Prostate gland (tissue), 2 donors: ENCODE data around the gene ATP6AP1. TPM values are rescaled to one million over a fixed set of nuclear protein-coding genes. Genes with fewer than 3 reads are reported as not detected.
A peak's percentile ranks its signal among the peaks of the same experiment; 100 is the strongest.

Experiments
- DNase-seq: peaks from one replicate; pipeline ENCODE4 v3.0.0-alpha.2; 2019; ENCODE audit warnings: low spot score
- H3K27ac ChIP-seq, 2 donors: fragments of 200-600 bp; sonication (generic); 2 replicates each; pipeline ENCODE4 v1.5.1; 2017 to 2019
- H3K27me3 ChIP-seq: fragments of 200-600 bp; sonication (generic); replicated peaks from 2 replicates; pipeline ENCODE4 v1.5.1; 2019; ENCODE audit not compliant: insufficient read depth
- H3K36me3 ChIP-seq, 2 donors: fragments of 200-600 bp; sonication (generic); 1 replicate in 1 of 2; 2 replicates in 1 of 2; pipeline versions ENCODE4 v1.5.1 to v1.8.1; 2017 to 2019
- H3K4me1 ChIP-seq: fragments of 200-600 bp; sonication (generic); replicated peaks from 2 replicates; pipeline ENCODE4 v1.5.1; 2019
- H3K4me3 ChIP-seq, 2 donors: fragments of 200-600 bp; sonication (generic); 2 replicates each; pipeline ENCODE4 v1.5.1; 2017 to 2019
- H3K9me3 ChIP-seq: fragments of 200-600 bp; sonication (generic); 2 replicates; pipeline ENCODE4 v1.5.1; 2017
- POLR2A ChIP-seq: fragments of 450-650 bp; IDR thresholded peaks from one replicate; pipeline ENCODE4 v1.6.1; 2016; ENCODE audit warnings: antibody characterized with exemption, mild to moderate bottlenecking
- POLR2AphosphoS5 ChIP-seq: sonication (generic); formaldehyde crosslinking; IDR thresholded peaks from one replicate; pipeline ENCODE4 v1.6.1; 2017; ENCODE audit warnings: antibody characterized with exemption
- WGBS: methylation state at CpG from one replicate; pipeline ENCODE4 v1.1.5; 2018; 5-methylcytosine and 5-hydroxymethylcytosine counted together
- intact Hi-C: fragments of 100-400 bp; cut with DNase I; formaldehyde crosslinking; loops from one replicate; pipeline ENCODE4 v1.14.2; 2022
- total RNA-seq, 2 donors: library from RNA; depleted of rRNA; stranded (reverse); fragments of >200 nt; gene quantifications; one replicate each; pipeline ENCODE4 v1.1.0, GENCODE V29; 2016
- TF ChIP-seq, protein P1 (sequence below), 4 experiments: fragments of 200-600 bp in 2 of 4; fragments of 450-650 bp in 2 of 4; sonication (generic) in 2 of 4; IDR thresholded peaks; 1 replicate in 3 of 4; 2 replicates in 1 of 4; pipeline ENCODE4 v1.5.1; 2016 to 2019; ENCODE audit warnings: antibody characterized with exemption in 4 of 4, mild to moderate bottlenecking in 2 of 4, moderate library complexity in 2 of 4

ATP6AP1 gene
- total RNA-seq, 2 donors from 2014 or later = 110 to 149 TPM

DNA sequence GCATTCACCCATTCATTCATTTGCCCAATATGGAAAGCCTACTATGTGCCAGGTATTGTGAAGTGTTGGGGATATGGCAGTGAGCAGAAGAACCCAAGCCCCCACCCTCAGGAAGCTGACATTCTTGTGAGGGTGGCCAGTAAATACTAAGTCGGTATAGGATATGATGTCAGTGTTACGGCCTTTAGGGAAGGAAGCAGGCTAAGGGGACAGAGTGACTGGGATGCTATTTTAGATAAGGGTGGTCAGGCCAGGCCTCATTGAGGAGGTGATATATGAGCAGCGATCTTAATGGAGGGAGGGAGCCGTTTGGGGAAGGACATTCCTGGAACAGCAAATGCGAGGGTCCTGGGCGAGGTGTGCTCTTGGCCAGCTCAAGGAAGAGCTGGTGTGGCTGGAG lies 2.0 kb downstream of the ATP6AP1 start:
- H3K27me3 ChIP-seq = no peaks in the 10 kb centered on the region
- H3K27ac ChIP-seq = peak overlapping the region; percentile 31 to 39
- no peaks in the 10 kb centered on the region for H3K9me3 ChIP-seq
- no peaks in the 10 kb centered on the region for H3K4me1 ChIP-seq
- no peak overlapping the region for H3K4me3 ChIP-seq
- intact Hi-C loops = no loop called here
- H3K36me3 ChIP-seq = no peaks in the 10 kb centered on the region
- no peak for TF ChIP-seq POLR2AphosphoS5
- TF ChIP-seq, protein P1, sequence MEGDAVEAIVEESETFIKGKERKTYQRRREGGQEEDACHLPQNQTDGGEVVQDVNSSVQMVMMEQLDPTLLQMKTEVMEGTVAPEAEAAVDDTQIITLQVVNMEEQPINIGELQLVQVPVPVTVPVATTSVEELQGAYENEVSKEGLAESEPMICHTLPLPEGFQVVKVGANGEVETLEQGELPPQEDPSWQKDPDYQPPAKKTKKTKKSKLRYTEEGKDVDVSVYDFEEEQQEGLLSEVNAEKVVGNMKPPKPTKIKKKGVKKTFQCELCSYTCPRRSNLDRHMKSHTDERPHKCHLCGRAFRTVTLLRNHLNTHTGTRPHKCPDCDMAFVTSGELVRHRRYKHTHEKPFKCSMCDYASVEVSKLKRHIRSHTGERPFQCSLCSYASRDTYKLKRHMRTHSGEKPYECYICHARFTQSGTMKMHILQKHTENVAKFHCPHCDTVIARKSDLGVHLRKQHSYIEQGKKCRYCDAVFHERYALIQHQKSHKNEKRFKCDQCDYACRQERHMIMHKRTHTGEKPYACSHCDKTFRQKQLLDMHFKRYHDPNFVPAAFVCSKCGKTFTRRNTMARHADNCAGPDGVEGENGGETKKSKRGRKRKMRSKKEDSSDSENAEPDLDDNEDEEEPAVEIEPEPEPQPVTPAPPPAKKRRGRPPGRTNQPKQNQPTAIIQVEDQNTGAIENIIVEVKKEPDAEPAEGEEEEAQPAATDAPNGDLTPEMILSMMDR (IDR thresholded peaks at IDR 0.05) = no peak
- TF ChIP-seq POLR2A = no peak
- DNase-seq = no peak
- WGBS = 42% methylated on average over 6 of the region's 6 CpGs

DNA sequence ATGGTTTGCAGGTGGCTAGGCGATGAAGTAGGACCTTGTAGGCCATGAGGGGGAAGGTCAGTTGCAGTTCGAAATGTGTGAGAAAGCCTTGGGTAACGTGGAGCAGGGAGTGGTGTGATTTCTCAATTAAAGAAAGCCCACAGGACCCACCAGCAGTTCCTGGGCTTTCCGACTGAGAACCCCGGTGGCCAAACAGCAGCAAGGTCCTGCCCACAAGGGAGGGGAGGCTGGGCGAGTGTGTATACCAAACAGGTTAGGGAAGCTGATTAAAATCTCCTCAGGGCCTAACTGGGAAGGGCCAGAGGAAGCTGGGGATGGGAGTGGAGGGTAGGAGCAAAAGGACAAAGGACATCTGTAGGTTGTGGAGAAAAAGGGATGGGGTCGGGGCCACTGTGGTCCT lies 2.4 kb downstream of the ATP6AP1 start:
- Histone ChIP-seq H3K27ac (peak overlapping the region; percentile 31 to 39), H3K4me1 (no peaks in the 10 kb centered on the region)

DNA sequence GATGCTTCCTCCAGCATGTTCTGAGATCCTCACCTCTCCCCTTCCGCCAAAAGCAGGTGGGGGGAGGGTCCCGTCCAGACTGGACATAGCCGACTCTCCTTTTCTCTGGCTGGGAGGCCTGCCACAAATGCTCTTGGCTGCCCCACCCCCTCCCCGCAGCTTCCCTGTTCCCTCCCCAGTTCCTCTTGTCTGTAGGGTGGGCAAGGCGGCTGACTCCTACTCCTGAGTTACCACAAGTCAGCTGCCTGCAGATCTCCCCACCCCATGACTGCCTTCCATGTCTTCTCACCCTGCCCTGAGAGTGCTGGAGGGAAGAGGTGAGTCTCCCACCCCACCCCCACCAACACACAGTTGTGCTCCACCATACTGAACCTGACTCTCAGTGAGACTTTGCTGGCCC lies 2.9 kb downstream of the ATP6AP1 start:
- Histone ChIP-seq H3K27me3 (no peaks in the 10 kb centered on the region), H3K36me3 (no peaks in the 10 kb centered on the region), H3K4me1 (no peaks in the 10 kb centered on the region), H3K27ac (peak overlapping the region; percentile 31 to 39), H3K4me3 (no peak overlapping the region), H3K9me3 (no peaks in the 10 kb centered on the region)
- DNase-seq = no peak
- TF ChIP-seq POLR2AphosphoS5 = no peak
- TF ChIP-seq POLR2A = no peak
- TF ChIP-seq, protein P1 (IDR thresholded peaks at IDR 0.05) = no peak
- 76% methylated on average over 3 of the region's 5 CpGs for WGBS
- intact Hi-C loops = no loop called here

More for the DNA sequence above, 2.4 kb downstream of the ATP6AP1 start:
- WGBS = 54% methylated on average over 7 of the region's 7 CpGs
- TF ChIP-seq POLR2AphosphoS5 (no peak), POLR2A (no peak)
- TF ChIP-seq, protein P1 (IDR thresholded peaks at IDR 0.05) = no peak
- no peaks in the 10 kb centered on the region for H3K9me3 ChIP-seq
- H3K27me3 ChIP-seq = no peaks in the 10 kb centered on the region
- DNase-seq = peak; percentile 24
- H3K36me3 ChIP-seq = no peaks in the 10 kb centered on the region
- H3K4me3 ChIP-seq = no peak overlapping the region
- intact Hi-C loops = no loop called here

DNA sequence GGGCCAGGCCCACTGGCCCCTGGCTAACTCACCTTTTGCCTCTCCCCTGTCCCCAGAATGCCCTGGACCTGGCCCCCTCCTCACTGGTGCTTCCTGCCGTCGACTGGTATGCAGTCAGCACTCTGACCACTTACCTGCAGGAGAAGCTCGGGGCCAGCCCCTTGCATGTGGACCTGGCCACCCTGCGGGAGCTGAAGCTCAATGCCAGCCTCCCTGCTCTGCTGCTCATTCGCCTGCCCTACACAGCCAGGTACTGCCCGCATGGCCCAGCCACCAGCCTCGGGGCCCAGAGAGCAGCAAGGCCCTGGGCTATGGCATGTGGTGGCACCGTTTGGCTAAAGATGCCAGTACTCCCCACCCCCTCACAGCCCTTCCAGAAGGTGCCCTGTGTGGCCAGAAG lies 3.7 kb downstream of the ATP6AP1 start:
- no peaks in the 10 kb centered on the region for H3K36me3 ChIP-seq
- intact Hi-C loops = no loop called here
- no peak overlapping the region for H3K27ac ChIP-seq
- H3K4me3 ChIP-seq = no peak overlapping the region
- 92% methylated on average over 4 of the region's 8 CpGs for WGBS
- H3K27me3 ChIP-seq = no peaks in the 10 kb centered on the region
- TF ChIP-seq POLR2AphosphoS5 = no peak
- TF ChIP-seq, protein P1 (IDR thresholded peaks at IDR 0.05) = no peak
- no peak for TF ChIP-seq POLR2A
- no peaks in the 10 kb centered on the region for H3K9me3 ChIP-seq
- no peaks in the 10 kb centered on the region for H3K4me1 ChIP-seq
- DNase-seq = no peak

DNA sequence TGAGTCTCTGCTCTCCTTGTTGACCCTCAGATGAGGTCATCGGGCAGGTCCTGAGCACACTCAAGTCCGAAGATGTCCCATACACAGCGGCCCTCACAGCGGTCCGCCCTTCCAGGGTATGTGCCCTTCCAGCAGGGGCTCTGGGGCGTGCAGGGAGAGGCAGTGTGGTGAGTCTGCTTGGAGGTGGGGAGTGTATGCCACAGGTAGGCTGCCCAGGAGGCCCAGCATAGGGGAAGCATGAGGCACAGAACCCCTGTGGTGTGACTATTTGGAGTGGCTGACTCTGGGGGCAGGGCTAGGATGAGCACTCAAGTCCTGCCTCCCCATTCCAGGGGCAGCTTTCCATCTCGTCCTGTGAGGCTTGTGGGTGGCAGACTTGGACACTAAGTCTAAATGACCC lies 5.1 kb downstream of the ATP6AP1 start:
- DNase-seq = no peak
- no CpG with 5 or more reads among the region's 7 CpGs for WGBS
- no peak overlapping the region for H3K27ac ChIP-seq
- no peaks in the 10 kb centered on the region for H3K9me3 ChIP-seq
- intact Hi-C loops = no loop called here
- H3K36me3 ChIP-seq = no peaks in the 10 kb centered on the region
- no peaks in the 10 kb centered on the region for H3K4me1 ChIP-seq
- H3K27me3 ChIP-seq = no peaks in the 10 kb centered on the region
- no peak overlapping the region for H3K4me3 ChIP-seq
- TF ChIP-seq POLR2A (no peak), POLR2AphosphoS5 (no peak)
- TF ChIP-seq, protein P1 (IDR thresholded peaks at IDR 0.05) = no peak
